ENCODE measurements around the gene CCDC150.

Gene CCDC150

GRCh38 chr2:196758474-196759377, 119.2 kb downstream of the CCDC150 start:
- no peak for DNase-seq (ENCODE audit: extremely low read depth in 1 of 2, low read depth in 1 of 2)

- DNase-seq (ENCODE audit: extremely low read depth in 1 of 2, low read depth in 1 of 2): no peak
Observed at GRCh38 chr2:196759378-196759706, 119.8 kb downstream of the CCDC150 start.

- DNase-seq (ENCODE audit: extremely low read depth in 1 of 2, low read depth in 1 of 2): no peak
Observed at GRCh38 chr2:196767101-196767500, 127.6 kb downstream of the CCDC150 start.

All from stimulated activated CD8-positive, alpha-beta memory T cell treated with anti-CD3 and anti-CD28 coated beads, Interleukin-7, amount 100 ng/mL, for 48 hours (primary cell).